H4 (cell line): Measurements from ENCODE around the gene TARP. TPM values are rescaled to one million over a fixed set of nuclear protein-coding genes. Genes with fewer than 3 reads are reported as not detected.
A peak's percentile ranks its signal among the peaks of the same experiment; 100 is the strongest.

Experiments used
- DNase-seq: peaks from one replicate; pipeline ENCODE4 v3.0.0-alpha.2; 2015; ENCODE audit warnings: low spot score
- total RNA-seq: library from RNA; depleted of rRNA; stranded (reverse); fragments of >200 nt; shearing (Covaris generic); gene quantifications from 2 replicates; pipeline ENCODE4 v1.2.3, GENCODE V29; 2014; rRNA removed

The TARP gene

GRCh38 chr7:38217672-38218071, 55.8 kb downstream of the TARP start:
- DNase-seq = no peak

- DNase-seq = peak; percentile 97
These were observed 57.4 kb downstream of the TARP start for GRCh38 chr7:38215735-38216670.

GRCh38 chr7:38215115-38215514, 58.3 kb downstream of the TARP start:
- DNase-seq = no peak

GRCh38 chr7:38211940-38212339, 61.5 kb downstream of the TARP start:
- no peak for DNase-seq

GRCh38 chr7:38211486-38211885, 62.0 kb downstream of the TARP start:
- DNase-seq = no peak

Other genes with a start within 250 kb of the TARP start
- 214 and 267 TPM in 2 replicates for gene STARD3NL, start 95.4 kb downstream of the TARP start, total RNA-seq